Measurements from ENCODE around the gene JMJD7. TPM values are rescaled to one million over a fixed set of nuclear protein-coding genes. Genes with fewer than 3 reads are reported as not detected.

Gene JMJD7
- total and polyA plus RNA-seq, 3 experiments from 2014 or later, result 14.4 to 25.5 (median 15.0) TPM

DNA sequence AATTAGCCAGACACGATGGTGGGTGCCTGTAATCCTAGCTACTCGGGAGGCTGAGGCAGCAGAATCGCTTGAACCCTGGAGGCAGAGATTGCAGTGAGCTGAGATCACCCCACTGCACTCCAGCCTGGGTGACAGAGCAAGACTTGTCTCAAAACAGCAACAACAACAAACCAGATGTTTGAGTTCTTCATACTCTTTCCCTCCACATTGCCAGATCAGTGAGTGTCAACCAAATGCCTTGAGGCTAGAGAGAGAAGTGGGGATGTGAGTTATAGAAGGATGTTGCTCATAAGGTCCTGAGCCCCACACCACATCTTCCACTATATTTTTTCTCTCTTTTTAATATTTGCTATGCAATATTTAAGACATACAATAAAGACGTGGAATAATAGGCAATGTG lies 33.8 kb upstream of the JMJD7 start:
- no peaks in the 10 kb centered on the region for H3K27me3 ChIP-seq (ENCODE audit: insufficient read depth, low read length, poor library complexity, severe bottlenecking)
- no peaks in the 10 kb centered on the region for H3K9me3 Mint-ChIP-seq
- ChIA-PET POLR2A (no interaction called here), CTCF (interaction anchor here (0.7 kb wide), 1 partner anchor 20 kb away, joined by 3 read pairs; the partner anchor contains the start of gene MAPKBP1)
- H3K27me3 Mint-ChIP-seq, result no peaks in the 10 kb centered on the region
- H3K27ac ChIP-seq (ENCODE audit: low read depth, low read length), result no peak overlapping the region
- no peak overlapping the region for H3K4me3 Mint-ChIP-seq
- no peaks in the 10 kb centered on the region for H3K36me3 ChIP-seq (ENCODE audit: insufficient read depth, low read length)
- peaks cover 0 to 6% (median 0%) of the 10 kb centered on the region in 3 donors for H3K36me3 Mint-ChIP-seq
- no peak overlapping the region for H3K4me3 ChIP-seq (ENCODE audit: low read length)
- peak overlapping the region in 1 of 8 donors; percentile 15 for H3K27ac Mint-ChIP-seq
- H3K4me1 Mint-ChIP-seq, result peaks cover 37 to 51% (median 48%) of the 10 kb centered on the region in 3 donors
- no peaks in the 10 kb centered on the region for H3K9me3 ChIP-seq (ENCODE audit: low read length)
- peaks cover 22% of the 10 kb centered on the region for H3K4me1 ChIP-seq (ENCODE audit: insufficient read depth, low read length)
- DNase-seq, result no peak

DNA sequence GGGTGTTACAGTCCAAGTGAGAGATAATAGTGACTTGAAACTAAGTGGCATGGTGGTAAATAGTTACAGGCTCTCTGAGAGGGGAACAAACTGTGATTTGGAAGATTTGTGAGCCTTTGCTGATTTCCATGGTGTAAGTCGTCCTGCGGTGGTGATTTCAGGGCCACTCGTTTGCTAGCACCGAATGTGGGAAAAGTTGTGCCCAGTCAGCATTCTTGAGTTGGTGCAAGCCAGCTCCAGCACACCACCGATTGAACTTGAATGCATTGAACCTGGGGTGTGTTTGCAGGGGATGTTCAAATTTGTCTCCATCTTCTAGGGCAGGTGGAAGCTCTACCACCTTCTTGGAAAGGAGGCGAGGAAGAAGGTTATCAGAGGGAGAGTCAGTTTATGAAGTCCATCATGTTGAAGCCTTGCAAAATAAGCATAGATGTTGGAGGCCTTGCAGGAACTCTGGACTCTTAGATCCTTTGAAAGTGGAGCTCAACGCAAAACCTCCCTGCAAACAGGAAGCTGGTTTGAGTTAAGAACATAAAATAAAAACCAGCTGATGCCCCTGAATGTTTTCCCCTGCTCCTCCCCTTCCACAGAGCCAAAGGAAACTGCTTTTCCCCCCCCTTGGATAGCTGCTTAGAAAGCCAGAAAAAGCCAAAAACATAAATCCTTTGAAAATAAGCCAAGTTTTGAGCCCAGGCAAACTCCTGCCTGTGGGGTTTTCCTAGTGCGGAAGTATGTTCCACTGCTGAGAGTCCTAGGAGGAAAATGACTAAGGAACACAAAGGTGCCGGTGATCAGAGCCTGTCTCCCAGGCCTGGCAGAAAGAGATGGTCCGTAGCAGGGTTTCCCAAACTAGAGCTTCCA lies 31.7 kb upstream of the JMJD7 start:
- peaks cover 10% of the 10 kb centered on the region for H3K36me3 ChIP-seq (ENCODE audit: insufficient read depth, low read length)
- Mint-ChIP-seq H3K27ac (peak overlapping the region in 3 of 8 donors; percentile 20 to 70 (median 39)), H3K36me3 (peaks cover 0 to 27% (median 2%) of the 10 kb centered on the region in 3 donors), H3K4me3 (no peak overlapping the region), H3K4me1 (peaks cover 16 to 29% (median 27%) of the 10 kb centered on the region in 3 donors), H3K27me3 (no peaks in the 10 kb centered on the region), H3K9me3 (no peaks in the 10 kb centered on the region)
- ChIA-PET CTCF (no interaction called here), POLR2A (no interaction called here)
- peaks cover 3% of the 10 kb centered on the region for H3K4me1 ChIP-seq (ENCODE audit: insufficient read depth, low read length)
- no peaks in the 10 kb centered on the region for H3K9me3 ChIP-seq (ENCODE audit: low read length)
- H3K27me3 ChIP-seq (ENCODE audit: insufficient read depth, low read length, poor library complexity, severe bottlenecking), result no peaks in the 10 kb centered on the region
- H3K4me3 ChIP-seq (ENCODE audit: low read length), result no peak overlapping the region
- no peak overlapping the region for H3K27ac ChIP-seq (ENCODE audit: low read depth, low read length)
- DNase-seq, result no peak

DNA sequence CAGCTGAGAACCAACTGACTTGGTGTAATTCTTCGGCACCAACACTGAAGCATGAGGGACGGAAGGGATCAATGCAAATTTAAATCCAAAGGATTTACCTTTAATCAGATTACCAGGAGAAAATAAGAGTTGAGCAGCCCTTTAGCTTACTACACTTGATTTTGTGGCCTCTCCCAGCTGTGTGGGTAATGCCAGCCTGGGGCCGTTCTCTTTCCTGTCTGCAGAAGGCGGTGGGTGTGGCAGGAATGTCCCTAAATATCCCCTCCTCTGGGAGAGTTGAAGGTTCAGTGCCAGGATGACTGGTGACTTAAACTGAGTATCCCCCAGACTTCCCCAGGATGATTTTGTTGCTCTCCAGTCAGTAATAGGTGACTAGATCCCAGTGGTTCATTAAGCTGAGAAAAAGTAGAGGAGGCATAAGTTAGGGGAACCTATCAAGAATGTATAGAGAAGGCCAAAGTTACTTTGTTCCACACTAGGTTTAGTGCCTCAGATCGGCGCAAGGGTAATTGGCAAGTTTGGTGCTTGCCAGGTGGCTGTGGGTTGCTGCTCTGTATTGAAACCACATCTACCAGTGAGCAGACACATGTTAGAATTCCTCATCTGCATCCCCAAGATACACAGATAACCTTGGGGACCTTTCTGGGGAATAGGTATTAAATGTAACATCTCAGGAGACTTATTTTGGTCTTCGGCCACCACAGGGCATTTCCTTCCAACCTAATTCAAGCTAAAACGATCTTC lies 30.5 kb upstream of the JMJD7 start:
- peaks cover 5 to 19% (median 15%) of the 10 kb centered on the region in 3 donors for H3K4me1 Mint-ChIP-seq
- CTCF ChIA-PET, result no interaction called here
- H3K36me3 Mint-ChIP-seq, result peaks cover 0 to 33% (median 2%) of the 10 kb centered on the region in 3 donors
- H3K27ac Mint-ChIP-seq, result peak overlapping the region in 2 of 8 donors; percentile 23 to 88
- Histone ChIP-seq H3K27ac (ENCODE audit: low read depth, low read length) (no peak overlapping the region), H3K4me3 (ENCODE audit: low read length) (no peak overlapping the region), H3K4me1 (ENCODE audit: insufficient read depth, low read length) (no peaks in the 10 kb centered on the region), H3K36me3 (ENCODE audit: insufficient read depth, low read length) (peaks cover 10% of the 10 kb centered on the region), H3K9me3 (ENCODE audit: low read length) (no peaks in the 10 kb centered on the region), H3K27me3 (ENCODE audit: insufficient read depth, low read length, poor library complexity, severe bottlenecking) (no peaks in the 10 kb centered on the region)
- no peak overlapping the region for H3K4me3 Mint-ChIP-seq
- DNase-seq, result no peak
- H3K9me3 Mint-ChIP-seq, result no peaks in the 10 kb centered on the region
- POLR2A ChIA-PET, result no interaction called here
- no peaks in the 10 kb centered on the region for H3K27me3 Mint-ChIP-seq

DNA sequence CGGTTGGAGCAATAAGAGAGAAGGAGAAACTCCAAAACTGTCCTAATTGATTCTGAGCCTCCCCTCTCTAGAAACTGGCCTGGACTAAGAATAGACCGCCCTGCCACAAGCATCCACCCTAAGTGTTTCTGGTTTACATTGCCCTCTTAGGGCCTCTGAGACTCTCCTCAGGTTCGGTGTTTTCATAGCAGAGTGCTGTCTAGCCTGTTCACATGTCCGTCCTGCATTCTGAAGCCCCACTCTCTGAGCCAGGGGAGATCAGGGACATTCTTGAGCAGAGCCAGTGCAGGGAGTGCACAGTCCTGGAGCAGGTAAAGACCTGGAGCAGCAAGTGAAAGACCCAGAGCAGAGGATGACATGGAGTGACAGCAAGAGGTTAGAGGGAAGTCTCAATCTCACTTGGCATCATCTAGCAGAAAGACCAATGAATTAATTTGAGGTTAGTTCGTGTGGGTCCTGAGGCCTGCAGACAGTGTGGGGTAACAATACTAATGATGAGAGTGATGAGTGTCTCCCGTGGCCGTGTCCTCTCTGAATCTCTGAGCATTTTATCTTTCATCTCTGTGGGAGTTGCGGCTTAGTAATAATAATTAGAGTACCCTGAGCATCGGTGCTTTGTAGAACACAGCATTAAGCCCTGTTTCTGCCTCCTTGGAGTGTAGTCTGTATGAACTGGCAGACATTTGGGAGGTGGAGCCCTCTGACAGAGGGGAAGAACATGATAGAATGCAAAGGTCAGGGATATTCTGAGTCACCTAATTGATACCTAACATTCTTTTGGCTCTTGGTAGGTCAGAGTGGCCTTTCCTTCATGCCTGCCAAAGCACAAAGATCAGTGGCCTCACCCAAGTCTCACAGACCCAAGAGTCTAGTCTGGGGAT lies 29.0 kb upstream of the JMJD7 start:
- Histone ChIP-seq H3K27me3 (ENCODE audit: insufficient read depth, low read length, poor library complexity, severe bottlenecking) (no peaks in the 10 kb centered on the region), H3K4me3 (ENCODE audit: low read length) (no peak overlapping the region), H3K9me3 (ENCODE audit: low read length) (no peaks in the 10 kb centered on the region), H3K4me1 (ENCODE audit: insufficient read depth, low read length) (no peaks in the 10 kb centered on the region), H3K27ac (ENCODE audit: low read depth, low read length) (no peak overlapping the region), H3K36me3 (ENCODE audit: insufficient read depth, low read length) (peaks cover 10% of the 10 kb centered on the region)
- no peak for DNase-seq
- CTCF ChIA-PET, result interaction anchor here (1.6 kb wide), 1 partner anchor 25 kb away, joined by 6 read pairs; the partner anchor contains the start of gene MAPKBP1
- POLR2A ChIA-PET, result no interaction called here
- no peaks in the 10 kb centered on the region for H3K27me3 Mint-ChIP-seq
- H3K4me1 Mint-ChIP-seq, result peaks cover 5 to 16% (median 14%) of the 10 kb centered on the region in 3 donors
- H3K9me3 Mint-ChIP-seq, result no peaks in the 10 kb centered on the region
- no peak overlapping the region for H3K4me3 Mint-ChIP-seq
- peaks cover 0 to 36% (median 2%) of the 10 kb centered on the region in 3 donors for H3K36me3 Mint-ChIP-seq
- peak overlapping the region in 3 of 8 donors; percentile 14 to 55 (median 42) for H3K27ac Mint-ChIP-seq

DNA sequence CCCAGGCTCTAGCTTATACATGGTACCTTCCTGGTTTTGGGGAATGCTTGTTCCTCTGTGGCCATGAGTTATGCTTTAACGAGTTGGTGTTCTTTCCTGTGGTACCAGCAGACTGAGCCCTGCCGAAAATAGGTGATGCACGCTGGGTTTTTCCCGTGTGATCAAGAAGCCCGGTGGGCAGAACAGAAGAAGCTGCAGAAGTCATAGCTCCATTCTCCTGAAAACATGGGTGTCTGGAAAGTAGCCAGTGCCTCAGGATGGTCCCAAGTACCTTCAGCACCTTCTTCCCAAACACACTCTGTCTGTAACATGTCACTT lies 28.4 kb upstream of the JMJD7 start:
- no peaks in the 10 kb centered on the region for H3K27me3 ChIP-seq (ENCODE audit: insufficient read depth, low read length, poor library complexity, severe bottlenecking)
- Mint-ChIP-seq H3K9me3 (no peaks in the 10 kb centered on the region), H3K4me1 (peaks cover 5 to 16% (median 14%) of the 10 kb centered on the region in 3 donors), H3K27me3 (no peaks in the 10 kb centered on the region), H3K36me3 (peaks cover 0 to 39% (median 2%) of the 10 kb centered on the region in 3 donors), H3K4me3 (no peak overlapping the region), H3K27ac (peak overlapping the region in 3 of 8 donors; percentile 22 to 53 (median 34))
- no peak overlapping the region for H3K4me3 ChIP-seq (ENCODE audit: low read length)
- POLR2A ChIA-PET, result no interaction called here
- H3K9me3 ChIP-seq (ENCODE audit: low read length), result no peaks in the 10 kb centered on the region
- DNase-seq, result no peak
- peaks cover 10% of the 10 kb centered on the region for H3K36me3 ChIP-seq (ENCODE audit: insufficient read depth, low read length)
- no peak overlapping the region for H3K27ac ChIP-seq (ENCODE audit: low read depth, low read length)
- CTCF ChIA-PET, result interaction anchor here (1.6 kb wide), 1 partner anchor 25 kb away, joined by 6 read pairs; the partner anchor contains the start of gene MAPKBP1
- H3K4me1 ChIP-seq (ENCODE audit: insufficient read depth, low read length), result no peaks in the 10 kb centered on the region

DNA sequence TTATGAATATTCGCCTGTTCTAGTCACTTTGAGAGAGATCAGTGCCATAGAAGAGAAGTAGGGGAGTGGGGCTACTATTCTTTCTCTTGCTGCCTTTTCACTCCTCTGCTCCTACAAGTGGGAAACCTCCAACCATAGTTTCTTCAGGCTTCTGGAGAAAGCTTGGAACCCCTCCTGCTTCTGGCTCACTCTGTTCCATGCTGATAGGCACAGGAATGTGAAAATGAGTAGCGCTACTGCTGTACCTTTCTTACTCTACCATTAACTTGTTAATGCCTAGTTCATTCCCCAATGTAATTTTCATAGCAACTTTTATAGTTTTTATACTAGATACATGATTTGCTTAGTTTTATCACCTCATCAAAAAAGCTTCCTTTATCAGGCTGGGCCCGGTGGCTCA lies 26.7 kb upstream of the JMJD7 start:
- Mint-ChIP-seq H3K27me3 (no peaks in the 10 kb centered on the region), H3K36me3 (peaks cover 0 to 50% (median 2%) of the 10 kb centered on the region in 3 donors), H3K27ac (peak overlapping the region in 2 of 8 donors; percentile 58), H3K4me3 (no peak overlapping the region), H3K4me1 (peaks cover 2 to 12% (median 8%) of the 10 kb centered on the region in 3 donors), H3K9me3 (no peaks in the 10 kb centered on the region)
- H3K4me1 ChIP-seq (ENCODE audit: insufficient read depth, low read length), result peaks cover 5% of the 10 kb centered on the region
- POLR2A ChIA-PET, result no interaction called here
- no peaks in the 10 kb centered on the region for H3K27me3 ChIP-seq (ENCODE audit: insufficient read depth, low read length, poor library complexity, severe bottlenecking)
- H3K27ac ChIP-seq (ENCODE audit: low read depth, low read length), result no peak overlapping the region
- CTCF ChIA-PET, result interaction anchor here (0.9 to 1.6 kb wide), 5 partner anchors 11 to 136 kb away, joined by 3 to 5 read pairs (median 3); no protein-coding TSS in a partner anchor
- H3K9me3 ChIP-seq (ENCODE audit: low read length), result no peaks in the 10 kb centered on the region
- no peak overlapping the region for H3K4me3 ChIP-seq (ENCODE audit: low read length)
- no peak for DNase-seq
- H3K36me3 ChIP-seq (ENCODE audit: insufficient read depth, low read length), result peaks cover 10% of the 10 kb centered on the region

DNA sequence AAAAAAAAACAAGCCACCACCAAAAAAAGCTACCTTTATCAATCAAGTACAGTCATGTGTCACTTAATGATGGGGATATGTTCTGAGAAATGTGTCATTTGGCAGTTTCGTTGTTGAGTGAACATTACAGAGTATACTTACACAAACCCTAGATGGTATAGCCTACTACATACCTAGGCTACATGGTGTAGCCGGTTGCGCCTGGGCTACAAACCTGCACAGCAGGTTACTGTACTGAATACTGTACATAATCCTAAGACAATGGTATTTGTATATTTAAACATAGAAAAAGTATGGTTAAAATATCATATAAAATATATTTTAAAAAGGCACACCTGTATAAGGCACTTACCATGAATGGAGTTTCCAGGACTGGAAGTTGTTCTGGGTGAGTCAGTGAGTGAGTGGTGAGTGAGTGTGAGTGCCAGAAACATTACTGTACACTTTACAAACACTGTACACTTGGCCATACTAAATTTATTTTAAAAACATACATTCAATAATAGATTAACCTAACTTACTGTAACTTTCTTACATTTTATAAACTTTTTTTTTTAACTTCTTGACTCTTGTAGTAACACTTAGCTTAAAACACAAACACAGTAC lies 25.9 kb upstream of the JMJD7 start:
- ChIA-PET POLR2A (no interaction called here), CTCF (interaction anchor here (0.7 to 3.8 kb wide), 6 partner anchors 10 to 135 kb away, joined by 3 to 9 read pairs (median 3); partner anchors contain the start of gene MAPKBP1)
- DNase-seq, result no peak
- Histone ChIP-seq H3K36me3 (ENCODE audit: insufficient read depth, low read length) (peaks cover 10% of the 10 kb centered on the region), H3K27ac (ENCODE audit: low read depth, low read length) (no peak overlapping the region), H3K9me3 (ENCODE audit: low read length) (no peaks in the 10 kb centered on the region), H3K4me3 (ENCODE audit: low read length) (no peak overlapping the region), H3K27me3 (ENCODE audit: insufficient read depth, low read length, poor library complexity, severe bottlenecking) (no peaks in the 10 kb centered on the region), H3K4me1 (ENCODE audit: insufficient read depth, low read length) (peaks cover 5% of the 10 kb centered on the region)
- Mint-ChIP-seq H3K27me3 (no peaks in the 10 kb centered on the region), H3K36me3 (peaks cover 0 to 53% (median 4%) of the 10 kb centered on the region in 3 donors), H3K4me1 (peaks cover 2 to 9% (median 7%) of the 10 kb centered on the region in 3 donors), H3K9me3 (no peaks in the 10 kb centered on the region), H3K4me3 (no peak overlapping the region), H3K27ac (no peak overlapping the region)
